GM18870 (cell line): ENCODE measurements around the gene FGF5.
"Not testable (repeated sequence)": the region's sequence is repeated elsewhere in the genome, so short reads cannot be mapped to it uniquely, and the experiment has no call there.

Source experiments
- ATAC-seq: cut with Tn5 transposase; IDR thresholded peaks from one replicate; pipeline ENCODE4 v1.9.1; 2021; ENCODE audit warnings: moderate library complexity; ENCODE audit not compliant: unreplicated experiment

The FGF5 gene, protein sequence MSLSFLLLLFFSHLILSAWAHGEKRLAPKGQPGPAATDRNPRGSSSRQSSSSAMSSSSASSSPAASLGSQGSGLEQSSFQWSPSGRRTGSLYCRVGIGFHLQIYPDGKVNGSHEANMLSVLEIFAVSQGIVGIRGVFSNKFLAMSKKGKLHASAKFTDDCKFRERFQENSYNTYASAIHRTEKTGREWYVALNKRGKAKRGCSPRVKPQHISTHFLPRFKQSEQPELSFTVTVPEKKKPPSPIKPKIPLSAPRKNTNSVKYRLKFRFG

GRCh38 chr4:80266253-80266901 lies at the start of gene FGF5:
Gene FGF5 (plus strand): TSS chr4:80266664. CDS start chr4:80266825, 161 bp downstream.
- peak; percentile 42 for ATAC-seq

DNA sequence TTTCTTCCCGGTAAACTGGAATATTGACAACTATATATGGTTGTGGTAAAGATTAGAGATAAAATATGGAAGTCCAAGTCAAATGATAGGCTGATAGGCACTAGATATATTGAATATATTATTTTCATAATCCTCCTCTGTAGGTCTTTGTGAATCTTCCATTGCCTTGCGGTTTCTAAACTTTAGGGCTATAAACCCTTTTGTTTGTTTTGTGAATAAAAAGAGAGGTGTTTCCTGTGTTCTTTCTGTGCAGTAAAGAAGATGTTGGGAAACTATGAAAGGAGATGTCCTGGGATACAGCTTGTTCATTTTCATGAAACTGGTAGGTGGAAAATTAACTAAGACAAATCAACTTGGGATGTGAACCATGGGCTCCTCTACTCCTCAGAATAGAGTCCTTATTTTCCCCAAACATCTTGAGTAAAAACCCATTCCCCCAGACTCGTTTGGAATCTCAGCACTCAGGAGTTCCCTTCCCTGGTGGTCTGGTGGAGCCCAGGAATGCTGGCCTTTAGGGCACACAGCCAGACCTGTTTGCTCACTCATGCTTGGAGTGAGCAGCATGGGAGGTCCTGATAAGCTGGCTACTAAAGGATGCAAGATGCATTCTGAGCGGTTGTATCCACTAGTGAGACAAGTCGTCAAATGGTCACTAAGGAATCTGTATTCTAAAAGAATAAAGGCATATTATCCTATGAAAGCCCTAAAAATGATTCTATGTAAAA lies 47.0 kb upstream of the FGF5 start:
- no peak for ATAC-seq

DNA sequence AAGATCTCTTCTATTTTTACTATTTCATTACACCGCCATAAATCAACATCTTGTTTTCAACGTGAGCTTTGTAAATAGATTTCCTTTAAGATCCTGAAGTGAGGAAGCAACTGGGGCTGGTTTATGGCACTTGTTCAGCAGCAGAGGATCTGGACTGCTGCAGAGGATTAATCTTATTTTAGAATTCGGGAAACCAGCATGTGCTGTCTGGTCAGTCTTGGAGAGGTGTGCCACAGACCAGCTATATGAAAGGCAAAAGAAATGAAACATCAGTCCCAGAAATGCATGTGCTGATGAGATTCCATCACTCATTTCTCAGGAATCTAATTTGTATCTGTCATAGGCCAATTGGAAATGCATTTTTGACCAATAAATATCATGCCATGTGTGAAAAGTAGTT lies 45.8 kb upstream of the FGF5 start:
- ATAC-seq, result no peak

- no peak for ATAC-seq
Observed at GRCh38 chr4:80221161-80221560, 45.3 kb upstream of the FGF5 start.

DNA sequence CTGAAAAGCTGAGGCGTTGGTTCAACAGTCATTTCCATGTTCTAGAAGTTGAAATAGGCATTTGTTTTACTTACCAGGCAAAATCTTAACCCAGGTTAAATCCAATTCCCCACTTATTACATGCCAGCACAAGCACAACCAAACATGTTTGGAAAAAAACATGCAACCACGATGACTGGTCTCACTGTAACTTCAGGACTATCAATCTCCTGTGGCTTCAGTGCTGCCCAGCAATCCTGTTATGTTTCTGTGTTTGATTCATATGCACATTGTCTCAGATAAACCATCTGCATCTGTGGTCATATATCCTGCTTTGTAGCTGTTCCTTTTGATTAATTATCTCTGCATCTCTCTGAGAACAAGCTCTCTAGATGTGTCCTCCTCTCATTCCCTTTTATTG lies 40.9 kb upstream of the FGF5 start:
- ATAC-seq, result no peak

DNA sequence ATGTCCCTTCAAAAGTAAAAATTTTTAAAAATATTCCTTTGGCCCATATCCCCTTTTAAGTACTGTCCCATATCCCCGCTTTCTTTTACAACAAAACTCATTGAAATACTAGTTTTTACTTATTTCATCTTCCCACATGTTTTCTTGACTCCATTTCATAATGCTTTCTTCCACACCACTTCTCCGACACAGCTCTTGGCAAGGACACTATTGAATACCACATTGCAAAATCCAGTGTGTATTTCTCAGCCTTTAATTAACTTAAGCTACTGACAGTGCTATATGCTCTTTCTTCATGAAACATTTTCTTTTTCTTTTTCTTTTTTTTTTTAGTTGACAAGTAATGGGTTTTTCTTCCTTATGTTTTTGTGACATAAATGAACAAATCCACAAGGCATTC lies 40.4 kb upstream of the FGF5 start:
- no peak for ATAC-seq

DNA sequence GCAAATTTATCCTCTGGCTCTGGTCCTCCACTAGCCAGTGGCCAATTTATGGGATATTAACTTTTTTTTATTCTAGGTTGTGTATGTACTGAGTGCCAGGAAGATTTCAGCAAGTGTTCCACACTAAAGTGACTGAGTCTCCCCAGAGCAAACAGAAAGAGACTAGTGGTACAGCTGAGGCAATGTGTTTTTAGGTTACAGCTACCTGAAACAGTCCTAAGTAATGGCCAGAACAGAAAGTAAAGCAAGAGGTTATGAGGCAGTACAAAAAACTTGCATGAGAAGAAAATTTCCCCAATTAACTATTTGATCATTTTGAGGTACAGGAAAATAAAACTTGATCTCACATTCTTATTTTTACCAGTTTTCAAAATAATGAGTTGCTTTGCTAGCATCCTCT lies 38.0 kb upstream of the FGF5 start:
- ATAC-seq, result peak; percentile 44

- ATAC-seq, result no peak
Observed at GRCh38 chr4:80229128-80229527, 37.3 kb upstream of the FGF5 start.

DNA sequence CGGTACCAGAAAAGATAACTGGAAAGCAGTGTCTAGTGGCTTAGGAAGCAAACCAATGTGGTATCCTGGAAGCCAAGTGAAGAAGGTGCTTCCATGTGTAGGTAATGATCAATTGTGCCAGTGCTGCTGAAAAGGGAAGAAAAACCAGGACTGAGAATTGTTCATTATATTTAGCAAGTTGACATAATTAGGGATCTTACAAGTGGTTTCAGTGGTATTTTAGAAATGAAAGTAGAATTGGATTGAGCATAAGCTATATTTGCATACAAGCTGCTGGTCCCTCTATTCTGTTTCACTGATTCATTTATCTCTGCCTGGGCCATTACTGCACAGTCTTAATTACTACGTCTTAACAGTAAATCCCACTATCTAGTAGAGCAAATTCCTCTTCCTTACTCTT lies 36.9 kb upstream of the FGF5 start:
- ATAC-seq, result peak; percentile 96

- ATAC-seq, result no peak
Observed at GRCh38 chr4:80231180-80231579, 35.3 kb upstream of the FGF5 start.

GRCh38 chr4:80232707-80233370 lies 33.6 kb upstream of the FGF5 start:
- no peak for ATAC-seq

DNA sequence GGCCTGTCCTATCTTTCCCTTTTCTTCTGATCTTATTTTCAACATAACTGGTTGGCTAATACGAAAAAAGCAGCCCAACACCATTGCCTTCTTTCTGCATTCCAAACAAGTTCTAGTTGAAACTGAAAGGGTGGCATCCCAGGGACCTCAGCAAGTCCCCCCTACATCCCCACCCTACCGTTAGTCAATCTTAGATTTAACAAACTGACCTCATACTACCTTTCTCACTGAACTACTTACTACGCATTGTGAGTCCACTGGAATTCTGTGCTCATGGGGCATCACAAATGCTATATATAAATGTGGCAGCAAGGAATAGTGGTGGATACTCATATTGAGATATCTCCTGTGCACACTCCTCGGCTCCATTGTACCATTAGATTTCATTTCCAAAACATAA lies 33.1 kb upstream of the FGF5 start:
- no peak for ATAC-seq

GRCh38 chr4:80235451-80235850 lies 31.0 kb upstream of the FGF5 start:
- no peak for ATAC-seq

GRCh38 chr4:80237992-80238391 lies 28.5 kb upstream of the FGF5 start:
- ATAC-seq, result no peak

- no peak for ATAC-seq
Observed at GRCh38 chr4:80239480-80240150, 26.8 kb upstream of the FGF5 start.

DNA sequence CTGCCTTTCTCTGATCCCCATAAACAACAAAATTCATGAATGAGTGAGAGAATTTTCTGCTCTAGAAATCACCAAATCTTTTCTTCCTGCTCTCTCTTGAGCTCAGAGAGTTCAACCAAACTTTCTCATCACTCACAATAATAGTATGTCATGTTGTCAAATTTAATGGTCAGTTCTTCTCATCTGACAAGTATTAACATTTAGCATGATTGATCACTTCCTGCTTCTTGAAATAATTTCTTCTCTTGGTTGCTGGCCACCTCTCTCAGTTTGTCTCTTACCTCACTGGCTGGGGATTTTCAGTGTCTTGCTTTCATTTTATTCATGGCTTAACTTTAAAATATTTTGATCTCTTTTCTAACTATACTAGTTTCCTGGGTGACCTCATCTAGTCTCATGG lies 25.5 kb upstream of the FGF5 start:
- ATAC-seq, result peak; percentile 76

- no peak for ATAC-seq
Observed at GRCh38 chr4:80243274-80244018, 23.0 kb upstream of the FGF5 start.

GRCh38 chr4:80247484-80247883 lies 19.0 kb upstream of the FGF5 start:
- ATAC-seq, result not testable (repeated sequence)

- ATAC-seq, result no peak
Observed at GRCh38 chr4:80249144-80249543, 17.3 kb upstream of the FGF5 start.

- ATAC-seq, result no peak
Observed at GRCh38 chr4:80252427-80252826, 14.0 kb upstream of the FGF5 start.
